UCSD-AML1 (cell line): Measurements from ENCODE around the gene NEU3.
"Not testable (repeated sequence)": the region's sequence is repeated elsewhere in the genome, so short reads cannot be mapped to it uniquely, and the experiment has no call there.

Experiments
- DNase-seq: peaks from one replicate; lab custom pipeline; 2025; ENCODE audit not compliant: unreplicated experiment; lab: John Stamatoyannopoulos, UW

Gene NEU3

DNA sequence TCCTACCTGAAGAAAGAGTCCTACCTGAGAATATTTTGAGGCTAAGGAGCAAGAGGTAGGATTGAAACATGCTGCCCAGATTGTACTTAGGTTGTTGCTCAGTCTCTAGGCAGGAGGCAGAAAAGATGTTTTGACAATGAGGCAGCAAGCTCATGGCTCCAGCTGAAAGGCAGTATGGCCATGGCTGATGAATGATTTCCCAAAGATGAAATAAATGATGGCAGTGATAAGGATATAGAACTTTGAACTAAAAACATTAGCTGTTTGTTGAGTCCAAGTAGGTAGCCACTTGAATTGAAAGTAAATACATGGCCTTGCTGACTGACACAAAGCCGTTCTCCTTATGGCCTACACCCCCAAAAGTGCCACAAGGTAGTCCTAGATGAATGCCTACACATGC lies 6.8 kb upstream of the NEU3 start:
- DNase-seq, result no peak

DNA sequence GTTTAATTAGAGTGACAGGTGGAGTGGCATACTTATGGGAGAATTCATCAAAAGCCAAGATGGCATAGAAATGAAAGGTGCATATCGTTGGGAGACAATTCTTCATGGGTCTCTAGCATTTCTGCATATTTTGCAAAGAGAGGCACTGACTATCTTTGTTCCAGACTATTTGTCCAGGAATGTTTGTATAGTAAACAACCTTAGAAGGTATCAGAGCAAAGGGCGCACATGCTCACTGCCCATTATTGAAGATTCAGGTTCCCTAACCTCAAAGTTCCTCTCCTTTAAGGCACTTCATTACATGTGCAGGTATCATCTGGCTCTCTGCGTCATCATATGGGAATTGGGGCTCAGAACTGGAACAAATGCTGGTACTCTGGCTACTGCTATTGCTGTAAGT lies 4.7 kb upstream of the NEU3 start:
- DNase-seq, result no peak

DNA sequence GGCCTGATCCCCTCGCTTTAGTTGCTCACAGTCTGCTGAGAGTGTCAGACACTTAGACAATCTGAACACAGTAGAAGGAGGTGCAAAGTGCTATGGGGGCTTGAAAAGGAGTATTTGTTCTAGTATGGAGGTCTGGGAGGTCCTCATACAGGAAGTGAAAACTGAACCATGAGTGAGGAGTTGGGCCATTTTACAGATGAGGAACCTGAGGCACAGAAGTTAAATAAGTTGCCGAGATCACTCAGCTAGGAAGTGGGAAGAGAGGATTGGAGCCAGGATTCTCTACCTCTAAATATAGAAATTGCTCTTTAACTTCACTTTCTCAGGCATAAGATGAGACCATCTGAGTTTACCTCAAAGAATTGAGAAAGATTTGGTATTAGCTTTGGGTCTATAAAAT lies 4.0 kb upstream of the NEU3 start:
- no peak for DNase-seq

DNA sequence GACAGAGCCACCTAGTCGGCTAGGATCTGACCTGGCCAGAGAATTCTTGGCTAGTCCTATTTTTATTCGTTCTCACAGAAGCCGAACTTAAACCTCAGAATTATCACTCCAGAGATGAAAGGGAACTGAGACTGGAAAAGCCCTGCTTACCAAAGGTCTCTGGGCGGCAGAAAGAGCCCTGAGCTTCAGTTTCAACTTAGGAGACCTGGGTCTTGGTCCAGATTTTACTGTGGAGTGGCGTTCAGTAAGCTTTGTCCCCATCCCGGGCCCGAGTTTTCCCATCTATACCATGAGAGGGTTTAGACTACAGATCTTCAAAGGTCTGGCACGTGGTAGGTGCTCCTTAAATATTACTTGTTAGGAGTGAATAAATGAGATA lies 516 bp downstream of the NEU3 start:
- no peak for DNase-seq

DNA sequence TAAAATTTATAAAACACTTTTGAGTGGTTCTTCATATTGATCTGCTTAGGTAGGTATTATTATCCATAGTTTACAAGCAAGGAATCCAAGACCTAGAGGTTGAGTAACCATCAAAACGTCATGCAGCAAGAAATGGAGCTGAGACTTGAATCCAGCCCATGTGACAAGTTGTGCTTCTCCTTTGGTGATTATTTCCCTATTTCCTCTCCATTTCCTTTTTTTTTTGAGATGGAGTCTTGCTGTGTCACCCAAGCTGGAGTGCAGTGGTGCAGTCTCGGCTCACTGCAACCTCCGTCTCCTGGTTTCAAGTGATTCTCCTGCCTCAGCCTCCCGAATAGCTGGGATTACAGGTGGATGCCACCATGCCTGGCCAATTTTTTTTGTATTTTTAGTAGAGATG lies 1.4 kb downstream of the NEU3 start:
- not testable (repeated sequence) for DNase-seq

DNA sequence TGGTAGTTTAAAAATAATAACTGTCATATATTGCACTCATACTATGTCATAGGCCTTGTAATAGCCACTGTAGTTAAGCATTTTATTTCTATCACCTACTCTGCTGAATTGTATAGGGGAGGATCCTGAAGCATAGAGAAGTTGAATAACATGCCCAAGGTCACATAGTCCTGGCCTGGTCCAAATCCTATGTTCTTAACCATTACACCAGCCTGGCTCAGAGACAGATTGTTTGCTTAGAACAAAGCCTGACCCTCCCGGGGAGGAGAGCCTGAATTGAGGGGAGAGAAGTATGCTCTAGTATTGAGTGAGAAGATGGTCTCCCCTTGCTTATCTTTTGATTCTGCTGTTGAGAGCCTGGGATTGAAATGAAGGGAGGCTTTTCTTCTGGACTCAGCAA lies 2.2 kb downstream of the NEU3 start:
- DNase-seq, result no peak

DNA sequence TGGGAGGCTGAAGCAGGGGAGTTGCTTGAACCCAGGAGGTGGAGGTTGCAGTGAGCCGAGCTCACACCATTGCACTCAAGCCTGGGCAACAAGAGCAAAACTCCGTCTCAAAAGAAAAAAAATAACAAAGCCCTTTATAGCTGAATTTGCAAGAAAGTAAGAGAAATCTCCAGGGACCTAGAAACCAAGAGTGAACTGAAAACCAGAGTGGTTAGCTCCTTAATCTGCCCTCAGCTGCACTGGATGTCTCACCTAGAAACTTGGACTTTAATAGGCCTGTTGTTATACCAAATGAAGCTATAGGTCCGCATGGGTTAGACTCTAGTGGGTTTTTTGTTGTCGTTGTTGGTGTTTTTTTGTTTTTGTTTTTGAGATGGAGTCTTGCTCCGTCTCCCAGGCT lies 4.1 kb downstream of the NEU3 start:
- no peak for DNase-seq

DNA sequence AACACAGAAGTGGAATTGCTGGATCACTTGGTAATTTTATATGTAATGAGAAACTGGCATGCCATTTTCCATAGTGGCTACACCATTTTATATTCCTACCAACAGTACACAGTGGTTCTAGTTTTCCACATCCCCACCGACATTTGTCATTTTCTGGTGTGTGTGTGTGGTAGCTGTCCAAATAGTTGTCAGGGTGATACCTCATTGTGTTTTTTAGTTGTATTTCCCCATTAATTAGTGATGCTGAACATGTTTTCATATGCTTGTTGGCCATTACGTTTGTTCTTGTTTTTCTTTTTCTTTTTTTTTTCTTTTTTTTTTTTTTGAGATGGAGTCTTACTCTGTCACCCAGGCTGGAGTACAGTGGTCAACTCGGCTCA lies 12.2 kb downstream of the NEU3 start:
- no peak for DNase-seq

DNA sequence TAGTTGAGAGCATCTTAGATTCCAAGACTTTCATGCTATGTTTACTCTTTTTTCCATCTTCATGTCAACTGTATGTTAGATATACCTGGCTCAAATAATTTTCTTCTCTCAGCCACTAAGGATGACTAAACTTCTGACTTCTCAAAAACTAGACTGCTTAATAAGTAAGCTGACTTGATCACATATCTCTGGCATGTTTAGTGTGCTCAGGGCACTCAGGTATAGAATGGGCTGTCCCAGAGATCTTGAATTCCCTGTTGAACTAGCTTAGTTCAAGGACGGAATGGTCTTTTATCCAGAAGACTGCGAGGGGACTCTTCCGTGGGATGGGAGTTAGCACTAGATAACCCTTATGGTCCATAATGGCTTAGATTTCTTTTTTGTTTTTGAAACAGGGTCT lies 13.0 kb downstream of the NEU3 start:
- DNase-seq, result no peak

DNA sequence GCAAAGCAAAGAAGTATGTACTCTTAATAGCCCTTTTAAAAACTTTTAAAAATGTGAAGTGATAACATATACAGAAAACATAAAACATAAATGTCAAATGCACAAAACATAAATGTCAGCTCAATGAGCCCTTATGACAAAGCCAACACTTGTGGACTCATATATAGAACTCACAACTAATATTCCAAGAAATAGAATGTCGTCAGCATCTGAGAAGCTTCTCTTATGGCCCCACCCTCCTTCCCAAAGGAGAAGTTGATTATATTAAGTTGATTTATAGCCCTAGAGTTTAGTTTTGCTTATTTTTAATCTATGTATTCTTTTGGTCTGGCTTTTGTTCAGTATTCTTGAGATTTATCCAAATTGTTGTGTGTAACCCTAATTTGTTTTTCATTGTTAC lies 13.8 kb downstream of the NEU3 start:
- DNase-seq, result no peak

DNA sequence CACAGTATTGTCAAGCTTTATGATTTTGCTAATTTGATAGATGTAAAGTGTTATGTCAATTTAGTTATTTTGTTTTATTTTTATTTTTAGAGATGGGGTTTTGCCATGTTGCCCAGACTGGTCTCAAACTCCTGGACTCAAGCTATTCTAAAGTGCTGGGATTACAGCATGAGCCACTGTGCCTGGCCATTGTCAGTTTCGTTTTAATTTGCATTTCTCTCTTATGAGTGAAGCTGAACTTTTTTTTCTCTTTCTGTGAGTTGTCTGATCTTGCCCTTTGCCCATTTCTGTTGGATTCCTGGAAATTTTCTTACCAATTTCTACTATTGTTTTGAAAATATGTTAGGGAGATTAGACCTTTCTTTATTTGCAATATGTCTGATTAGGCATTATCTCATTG lies 15.5 kb downstream of the NEU3 start:
- no peak for DNase-seq

DNA sequence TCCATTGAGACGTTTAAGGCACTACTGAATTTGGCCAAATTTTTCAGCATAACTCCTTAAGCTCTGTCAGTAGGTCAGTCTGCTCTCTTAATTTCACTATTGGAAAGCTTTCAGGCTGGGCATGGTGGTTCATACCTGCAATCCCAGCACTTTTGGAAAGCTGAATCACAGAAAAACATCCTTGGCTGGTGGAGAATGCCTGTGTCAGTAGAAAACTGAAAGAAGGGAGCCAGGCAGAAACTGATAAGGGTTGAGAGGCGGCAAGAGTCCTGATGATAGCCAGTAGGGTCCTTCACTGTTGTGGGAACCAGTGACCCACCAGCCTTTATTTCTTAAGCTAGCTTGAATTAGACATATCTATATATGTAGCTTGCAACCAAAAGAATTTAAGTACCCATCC lies 22.6 kb downstream of the NEU3 start:
- DNase-seq, result no peak

DNA sequence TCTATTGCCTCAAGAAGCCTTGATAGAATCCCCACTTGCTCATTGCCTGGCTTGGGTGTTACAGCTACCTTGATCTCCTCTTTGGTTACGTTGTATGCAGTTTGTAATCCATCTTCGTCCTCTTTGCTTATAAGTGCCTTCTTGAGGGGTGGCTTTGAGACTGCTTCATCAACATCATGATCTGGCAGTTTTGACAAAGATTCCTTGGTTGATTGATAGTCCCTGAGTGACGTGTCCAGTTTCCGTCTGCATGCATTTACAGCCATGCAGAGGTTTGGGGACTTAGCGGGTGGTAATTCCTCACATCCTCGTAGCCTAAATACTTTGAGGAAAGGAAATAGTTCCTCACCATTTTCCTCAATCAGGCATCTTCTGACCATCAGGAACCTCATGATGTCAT lies 23.1 kb downstream of the NEU3 start:
- DNase-seq, result no peak

DNA sequence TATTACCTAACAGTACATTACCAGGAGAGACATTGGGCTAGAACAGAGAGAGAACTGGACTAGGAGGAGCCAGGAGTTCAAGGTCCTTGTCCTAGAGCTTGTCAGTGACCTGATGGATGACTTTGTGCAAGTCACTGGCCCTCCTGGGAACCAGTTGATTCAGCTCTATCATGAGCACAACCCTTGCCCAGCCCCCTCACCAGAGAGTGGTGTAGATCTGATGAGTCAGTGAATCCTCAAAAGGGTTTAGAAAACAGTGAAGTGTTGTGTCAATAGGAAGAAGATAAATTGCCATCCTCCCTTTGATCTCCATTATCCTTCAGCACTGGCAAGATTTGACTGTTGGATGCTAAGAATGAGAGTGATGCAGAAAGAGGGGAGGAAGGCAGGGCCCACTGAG lies 24.3 kb downstream of the NEU3 start:
- no peak for DNase-seq

DNA sequence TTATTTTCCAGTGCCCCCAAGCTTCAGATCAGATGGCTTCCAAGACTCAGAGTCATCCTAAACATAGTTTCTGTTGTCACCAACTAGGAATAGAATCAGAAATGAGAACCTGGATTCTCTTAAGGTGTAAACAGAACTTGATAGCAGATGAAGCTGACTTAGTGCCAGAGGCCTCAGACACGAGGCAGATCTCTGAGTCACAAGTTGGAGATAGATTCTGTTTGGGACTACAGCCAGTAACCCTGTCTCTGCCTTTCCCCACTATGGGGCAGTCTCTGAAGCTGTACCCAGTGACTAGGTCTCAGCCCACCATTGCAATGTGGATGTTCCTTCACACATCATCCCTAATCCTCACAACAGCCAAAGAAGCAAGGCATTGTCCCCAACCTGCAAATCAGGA lies 25.4 kb downstream of the NEU3 start:
- DNase-seq, result no peak

DNA sequence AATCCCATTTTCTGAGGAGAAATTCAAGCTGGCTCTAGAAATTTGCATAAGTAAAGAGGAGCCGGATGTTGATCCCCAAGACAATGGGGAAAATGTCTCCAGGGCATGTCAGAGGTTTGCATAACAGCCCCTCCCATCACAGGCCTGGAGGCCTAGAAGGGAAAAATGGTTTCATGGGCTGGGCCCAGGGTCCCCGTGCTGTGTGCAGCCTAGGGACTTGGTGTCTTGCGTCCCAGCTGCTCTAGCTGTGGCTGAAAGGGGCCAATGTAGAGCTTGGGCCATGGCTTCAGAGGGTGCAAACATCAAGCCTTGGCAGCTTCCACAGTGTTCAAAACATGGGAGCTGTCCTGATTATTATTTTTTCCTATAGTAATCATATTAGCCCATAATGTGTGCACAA lies 30.5 kb downstream of the NEU3 start:
- not testable (repeated sequence) for DNase-seq

DNA sequence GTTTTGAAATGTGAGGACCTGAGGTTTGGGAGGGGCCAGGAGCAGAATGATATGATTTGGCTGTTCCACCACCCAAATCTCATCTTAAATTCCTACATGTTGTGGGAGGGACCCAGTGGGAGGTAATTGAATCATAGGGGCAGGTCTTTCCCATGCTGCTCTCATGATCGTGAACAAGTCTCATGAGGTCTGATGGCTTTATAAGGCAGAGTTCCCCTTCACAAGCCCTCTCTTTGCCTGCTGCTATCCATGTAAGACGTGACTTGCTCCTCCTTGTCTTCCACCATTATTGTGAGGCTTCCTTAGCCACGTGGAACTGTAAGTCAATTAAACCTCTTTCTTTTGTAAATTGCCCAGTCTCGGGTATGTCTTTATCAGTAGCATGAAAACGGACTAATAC lies 31.6 kb downstream of the NEU3 start:
- DNase-seq, result not testable (repeated sequence)

DNA sequence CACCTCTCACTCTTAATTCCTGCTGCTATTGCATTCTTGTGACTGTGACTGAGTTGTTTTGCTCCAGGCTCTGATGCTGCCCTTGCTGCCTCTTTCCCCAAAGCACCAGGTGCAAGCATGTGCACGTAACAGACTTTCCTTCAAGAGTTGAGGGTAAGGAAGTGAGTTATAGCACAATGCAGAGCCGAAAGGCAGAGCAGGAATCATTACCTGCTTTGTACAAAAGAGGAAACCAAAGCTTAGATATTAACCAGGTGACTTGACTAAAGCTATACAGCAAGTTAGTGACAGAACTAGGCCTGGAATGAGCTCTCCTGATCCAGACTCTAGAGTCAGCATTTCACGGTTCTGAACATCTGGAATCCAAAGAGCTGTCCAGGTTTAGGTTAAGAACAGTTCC lies 33.6 kb downstream of the NEU3 start:
- no peak for DNase-seq

DNA sequence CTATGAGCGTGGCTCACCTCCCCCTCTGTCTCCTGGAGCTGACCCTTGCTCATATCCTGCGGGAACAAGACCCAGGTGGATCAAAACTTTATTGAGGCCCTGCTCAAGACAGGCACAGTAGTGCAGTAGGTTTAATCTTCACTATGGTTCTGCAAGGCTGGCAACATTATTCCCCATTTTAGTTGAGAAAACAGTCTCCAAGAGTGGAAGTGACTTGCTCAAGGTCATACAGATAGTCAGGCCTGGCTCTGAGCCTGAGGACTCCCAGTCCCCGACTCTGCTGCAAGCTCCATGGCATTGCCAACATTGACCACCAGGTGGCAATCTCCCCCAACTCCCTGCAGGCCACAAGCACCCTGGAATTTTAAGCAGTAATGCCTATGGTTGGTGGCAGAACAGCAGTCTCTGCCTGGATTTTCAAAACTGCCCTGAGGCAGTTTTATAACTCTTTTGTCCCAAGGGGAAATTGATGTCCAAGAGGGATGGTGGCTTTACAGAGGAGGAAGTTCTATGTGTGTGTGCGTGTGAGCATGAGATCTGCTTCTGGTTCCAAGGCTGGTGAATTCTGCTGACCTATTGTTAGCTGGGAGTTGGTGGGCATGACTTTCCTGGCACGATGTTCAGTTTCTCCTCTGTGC lies 34.1 kb downstream of the NEU3 start:
- peak; percentile 73 for DNase-seq

DNA sequence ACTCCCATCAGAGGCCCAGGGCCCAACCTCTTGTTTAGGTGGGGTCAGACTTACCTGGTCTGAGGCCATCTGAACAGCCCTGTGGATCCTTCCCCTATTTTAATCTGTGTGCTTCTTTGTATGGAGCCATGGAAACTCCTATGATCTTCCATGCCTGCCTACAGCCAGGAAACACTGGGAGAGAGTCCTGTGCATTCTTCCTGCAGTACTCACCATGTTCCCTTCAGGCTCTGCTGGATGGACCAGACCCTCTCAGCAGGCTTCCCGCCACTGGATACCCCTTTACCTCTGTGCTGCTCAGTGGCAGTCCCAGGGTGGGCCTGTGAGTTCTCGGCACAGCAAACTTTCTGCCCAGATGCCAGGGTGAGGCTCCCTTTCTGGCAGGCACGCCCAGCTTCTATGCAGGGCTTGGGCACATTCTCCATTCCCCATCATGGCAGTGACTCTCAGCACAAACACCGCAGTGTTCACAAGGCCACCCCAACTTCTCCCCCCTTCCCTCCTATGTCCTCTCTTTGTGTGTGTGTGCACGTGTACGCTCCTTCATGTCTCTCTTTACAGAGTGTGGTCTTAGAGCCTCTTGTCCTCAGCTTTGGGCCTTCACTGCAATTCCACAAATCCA lies 34.8 kb downstream of the NEU3 start:
- DNase-seq, result no peak

DNA sequence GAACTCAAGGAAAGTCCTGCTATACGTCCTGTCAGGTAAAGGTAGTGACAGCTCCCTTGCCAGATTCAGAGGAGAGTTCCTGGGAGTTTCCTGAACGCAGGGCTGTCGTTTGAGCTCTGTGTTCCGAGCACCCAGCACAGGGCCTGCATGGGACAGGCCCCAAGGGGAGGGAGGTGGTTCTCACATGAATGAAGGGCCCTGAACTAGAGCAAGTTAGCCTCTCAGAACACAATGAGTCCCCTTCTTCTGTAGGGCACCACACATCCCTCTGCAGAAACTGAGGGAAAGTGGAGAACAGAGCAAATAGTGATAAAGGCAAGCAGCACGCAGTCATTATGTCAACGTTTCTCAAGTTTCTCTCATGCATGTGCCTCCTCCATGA lies 35.3 kb downstream of the NEU3 start:
- DNase-seq, result no peak

DNA sequence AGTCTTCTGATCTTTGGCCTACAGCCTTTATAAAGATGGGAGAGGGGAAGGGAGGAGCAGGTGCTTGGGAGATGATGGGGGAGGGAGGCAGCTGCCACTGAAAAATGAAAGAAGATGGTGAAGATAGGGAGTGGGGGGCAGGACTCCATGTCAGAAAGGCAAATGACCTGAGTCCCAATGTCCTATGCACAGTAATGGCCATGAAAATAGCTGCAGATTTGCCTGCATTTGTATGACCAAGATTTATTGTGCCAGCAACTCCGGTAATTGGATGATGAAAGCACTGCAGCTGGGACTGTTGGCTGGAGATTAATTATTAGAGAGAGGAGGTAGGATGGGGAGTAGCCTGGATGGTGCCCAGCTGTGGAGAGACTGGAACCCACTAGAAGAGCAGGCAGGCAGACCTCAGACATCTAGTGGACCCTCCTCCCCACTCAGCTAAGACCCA lies 36.1 kb downstream of the NEU3 start:
- DNase-seq, result no peak

DNA sequence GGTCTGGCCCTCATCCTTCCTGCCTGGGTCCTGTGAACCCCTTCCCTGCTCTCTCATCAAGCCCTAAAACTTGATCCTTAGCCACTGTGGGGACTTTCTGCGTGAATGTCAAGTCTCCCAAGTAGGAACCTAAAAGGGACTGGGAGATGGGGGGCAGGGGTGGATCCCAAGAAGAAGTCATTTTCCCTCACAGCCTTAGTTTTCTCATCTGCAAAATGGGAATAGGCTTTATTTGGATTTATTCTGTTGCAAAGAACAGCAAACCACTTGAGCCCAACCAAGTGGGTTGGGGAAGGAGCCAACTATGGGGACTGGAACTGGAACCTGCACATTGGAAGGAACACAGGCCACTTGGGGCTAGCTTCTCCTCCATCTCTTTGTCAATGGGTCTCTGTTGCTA lies 36.8 kb downstream of the NEU3 start:
- DNase-seq, result no peak
